Stimulated activated CD8-positive, alpha-beta memory T cell treated with anti-CD3 and anti-CD28 coated beads, Interleukin-15, amount 100 ng/mL, for 24 hours (primary cell): ENCODE data around the gene PDS5A.
"Not testable (repeated sequence)": the region's sequence is repeated elsewhere in the genome, so short reads cannot be mapped to it uniquely, and the experiment has no call there.

Experiments
- DNase-seq: peaks from one replicate; pipeline ENCODE4 v3.0.0-alpha.2; 2020; ENCODE audit warnings: low read depth

Gene PDS5A

GRCh38 chr4:39838431-39838830, 139.3 kb downstream of the PDS5A start:
- DNase-seq = not testable (repeated sequence)

GRCh38 chr4:39834269-39834668, 143.4 kb downstream of the PDS5A start:
- DNase-seq = no peak

- no peak for DNase-seq
Observed at GRCh38 chr4:39825741-39826231, 151.9 kb downstream of the PDS5A start.

- DNase-seq = no peak
Observed at GRCh38 chr4:39825090-39825489, 152.6 kb downstream of the PDS5A start.

GRCh38 chr4:39823191-39823590, 154.5 kb downstream of the PDS5A start:
- DNase-seq = no peak

- no peak for DNase-seq
Observed at GRCh38 chr4:39822662-39823061, 155.0 kb downstream of the PDS5A start.

- DNase-seq = no peak
Observed at GRCh38 chr4:39821951-39822350, 155.8 kb downstream of the PDS5A start.

GRCh38 chr4:39820186-39820585, 157.5 kb downstream of the PDS5A start:
- DNase-seq = no peak

GRCh38 chr4:39818646-39819045, 159.1 kb downstream of the PDS5A start:
- DNase-seq = no peak

GRCh38 chr4:39814403-39815185, 163.1 kb downstream of the PDS5A start:
- no peak for DNase-seq

GRCh38 chr4:39813761-39814160, 163.9 kb downstream of the PDS5A start:
- not testable (repeated sequence) for DNase-seq

- DNase-seq = not testable (repeated sequence)
Observed at GRCh38 chr4:39813033-39813432, 164.7 kb downstream of the PDS5A start.

- no peak for DNase-seq
Observed at GRCh38 chr4:39812500-39812899, 165.2 kb downstream of the PDS5A start.

GRCh38 chr4:39808231-39808749, 169.4 kb downstream of the PDS5A start:
- no peak for DNase-seq

- no peak for DNase-seq
Observed at GRCh38 chr4:39802005-39802404, 175.7 kb downstream of the PDS5A start.

GRCh38 chr4:39792976-39793375, 184.7 kb downstream of the PDS5A start:
- not testable (repeated sequence) for DNase-seq

GRCh38 chr4:39792529-39792928, 185.2 kb downstream of the PDS5A start:
- no peak for DNase-seq

- no peak for DNase-seq
Observed at GRCh38 chr4:39792128-39792527, 185.6 kb downstream of the PDS5A start.

- no peak for DNase-seq
Observed at GRCh38 chr4:39786838-39787237, 190.9 kb downstream of the PDS5A start.

- no peak for DNase-seq
Observed at GRCh38 chr4:39785083-39785482, 192.6 kb downstream of the PDS5A start.

- DNase-seq = not testable (repeated sequence)
Observed at GRCh38 chr4:39781988-39782387, 195.7 kb downstream of the PDS5A start.
